Measurements from ENCODE around the gene DEDD2. TPM values are rescaled to one million over a fixed set of nuclear protein-coding genes. Genes with fewer than 3 reads are reported as not detected.

The DEDD2 gene
- polyA plus RNA-seq, 3 donors, result 125 to 141 (median 133) TPM

- Histone ChIP-seq H3K9ac (ENCODE audit: insufficient read depth, low read length, poor library complexity, severe bottlenecking) (peak within 1 kb of the TSS; percentile 85), H3K27ac (ENCODE audit: low read depth in 1 of 2, low read length in 2 of 2) (peak within 1 kb of the TSS; percentile 83 to 98), H4K20me1 (ENCODE audit: insufficient read depth, low read length) (peaks cover 50% of the 10 kb centered on the region), H3K4me1 (ENCODE audit: control insufficient read depth in 1 of 2, insufficient read depth in 2 of 2, low read length in 2 of 2) (peaks cover 51 to 56% of the 10 kb centered on the region in 2 donors), H2AFZ (ENCODE audit: insufficient read depth, low read depth, low read length, poor library complexity, severe bottlenecking) (peak within 1 kb of the TSS; percentile 94), H3K27me3 (ENCODE audit: control insufficient read depth in 2 of 2, insufficient read depth in 2 of 2, low read length in 2 of 2) (no peaks in the 10 kb centered on the region), H3K79me2 (ENCODE audit: insufficient read depth, low read length) (peaks cover 79% of the 10 kb centered on the region), H3K9me3 (replicated peaks in 1 of 2; ENCODE audit: control insufficient read depth in 1 of 2, insufficient read depth in 1 of 2, low read length in 2 of 2) (no peaks in the 10 kb centered on the region), H3K4me2 (replicated peaks; ENCODE audit: extremely low read depth, low read length, poor library complexity, severe bottlenecking) (peak within 1 kb of the TSS; percentile 92), H3K4me3 (replicated peaks in 1 of 3; ENCODE audit: low read depth in 2 of 3, low read length in 3 of 3) (peak within 1 kb of the TSS; percentile 58 to 84 (median 83)), H3K36me3 (replicated peaks in 1 of 2; ENCODE audit: control insufficient read depth in 1 of 2, insufficient read depth in 2 of 2, low read length in 2 of 2) (peaks cover 12 to 20% of the 10 kb centered on the region in 2 donors)
- H3K27me3 Mint-ChIP-seq (ENCODE audit: low read depth in 3 of 3), result peaks cover 0 to under 1% (median 0%) of the 10 kb centered on the region in 3 donors
- peaks cover 28 to 30% of the 10 kb centered on the region in 2 donors for H3K36me3 Mint-ChIP-seq
- peaks cover 56% of the 10 kb centered on the region for H3K4me1 Mint-ChIP-seq
- H3K4me3 Mint-ChIP-seq, result peak within 1 kb of the TSS; percentile 99
- H3K9me3 Mint-ChIP-seq, result peaks cover 0 to 2% (median 0%) of the 10 kb centered on the region in 7 donors
- intact Hi-C loops (cut with micrococcal nuclease), result loop anchor here in 1 of 2 donors (5.0 kb wide), 2 partner anchors 32 to 38 kb away; no protein-coding TSS in a partner anchor
- 2% methylated on average over 47 of the region's 53 CpGs for WGBS (ENCODE audit: insufficient coverage)
- peak; percentile 96 to 97 (median 96) for DNase-seq
- no peak for TF ChIP-seq CTCF (IDR thresholded peaks at IDR 0.05)
- H3K27ac Mint-ChIP-seq, result peak within 1 kb of the TSS; percentile 98 to 100 (median 99)
Observed at GRCh38 chr19:42219812-42220750, 2.6 kb upstream of the DEDD2 start, which contains the start of gene ZNF526. ZNF526 (plus strand) TSS chr19:42220312; CDS start chr19:42224404, 4,092 bp downstream.
